Esophagus squamous epithelium (tissue), 5 donors: Measurements from ENCODE around the gene RMND5B. TPM values are rescaled to one million over a fixed set of nuclear protein-coding genes. Genes with fewer than 3 reads are reported as not detected.

Experiments
- DNase-seq: peaks from one replicate; lab custom pipeline; 2025; lab: John Stamatoyannopoulos, UW
- H3K27ac ChIP-seq, 4 donors: fragments of 200-600 bp; sonication (generic); one replicate each; pipeline ENCODE4 v1.5.1; 2016 to 2019; ENCODE audit warnings: mild to moderate bottlenecking in 1 of 4
- H3K27me3 ChIP-seq, 4 donors: fragments of 200-600 bp; sonication (generic); 1 replicate in 3 of 4; 2 replicates in 1 of 4; pipeline versions ENCODE4 v1.5.1 to v1.6.0; 2017 to 2021; ENCODE audit warnings: antibody characterized with exemption in 1 of 4
- H3K36me3 ChIP-seq, 3 donors: fragments of 200-600 bp; sonication (generic); one replicate each; pipeline ENCODE4 v1.5.1; 2016 to 2019
- H3K4me1 ChIP-seq, 3 donors: fragments of 200-600 bp; sonication (generic); one replicate each; pipeline ENCODE4 v1.5.1; 2017 to 2019
- H3K4me3 ChIP-seq, 4 donors: fragments of 200-600 bp; sonication (generic); 1 replicate in 3 of 4; 2 replicates in 1 of 4; pipeline ENCODE4 v1.5.1; 2016 to 2019; ENCODE audit warnings: mild to moderate bottlenecking in 2 of 4, moderate library complexity in 1 of 4
- H3K9me3 ChIP-seq, 3 donors: fragments of 200-600 bp; sonication (generic); one replicate each; pipeline ENCODE4 v1.5.1; 2016 to 2019
- POLR2A ChIP-seq, 4 donors: fragments of 450-650 bp; IDR thresholded peaks; one replicate each; pipeline ENCODE4 v1.6.1; 2017; ENCODE audit warnings: antibody characterized with exemption in 4 of 4, mild to moderate bottlenecking in 4 of 4, moderate library complexity in 3 of 4
- WGBS, 2 donors: methylation state at CpG; one replicate each; pipeline ENCODE4 v1.1.5; 2018; 5-methylcytosine and 5-hydroxymethylcytosine counted together
- intact Hi-C: fragments of 100-400 bp; cut with DNase I; formaldehyde crosslinking; loops from one replicate; pipeline ENCODE4 v1.15.0; 2022
- total RNA-seq, 4 donors: library from RNA; depleted of rRNA; stranded (reverse); fragments of >200 nt; gene quantifications; one replicate each; pipeline ENCODE4 v1.1.0, GENCODE V29; 2016
- TF ChIP-seq, protein P1 (sequence below), 6 experiments: fragments of 450-650 bp in 4 of 6; fragments of 200-600 bp in 2 of 6; sonication (generic) in 2 of 6; IDR thresholded peaks; one replicate each; pipeline ENCODE4 v1.5.1; 2016 to 2019; ENCODE audit warnings: antibody characterized with exemption in 6 of 6, mild to moderate bottlenecking in 4 of 6, moderate library complexity in 4 of 6
- donor health status: DM: yes; HTN: yes; CAD: no.

RMND5B gene
- total RNA-seq, 4 donors from 2014 or later, result 43.9 to 88.1 (median 64.4) TPM

DNA sequence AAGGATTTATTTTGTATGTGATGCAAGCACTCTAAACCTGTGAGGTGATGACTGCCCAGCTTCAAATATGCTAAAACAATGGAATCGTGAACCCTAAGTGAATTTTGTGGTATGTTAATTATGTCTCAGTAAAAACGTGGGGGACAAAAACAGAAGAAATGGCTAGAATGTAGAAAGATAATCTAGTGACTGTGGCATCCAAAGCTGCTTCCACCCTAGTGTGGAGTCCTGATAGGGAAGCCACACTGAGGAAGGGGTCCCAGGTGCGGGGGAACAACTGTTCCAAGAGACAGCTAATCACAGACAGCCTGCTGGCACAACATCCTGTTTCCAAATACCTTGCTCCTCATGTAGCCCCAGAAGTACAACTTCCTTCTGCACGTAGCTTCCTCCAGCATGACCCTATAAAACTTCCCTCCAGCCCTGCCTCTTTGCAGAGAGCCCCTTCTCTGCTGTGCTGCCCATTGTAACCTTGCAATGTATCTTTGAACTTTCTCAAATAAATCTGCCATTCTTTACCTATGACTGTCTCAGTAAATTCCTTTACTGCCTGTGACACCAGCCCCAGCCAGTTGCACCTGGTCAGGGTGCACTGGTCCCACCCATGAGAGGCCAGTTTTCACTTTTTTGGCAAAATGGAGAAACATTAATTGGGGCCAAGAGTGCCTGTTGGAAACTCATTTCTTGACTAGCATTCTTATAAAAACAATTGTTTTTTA lies 51.5 kb downstream of the RMND5B start:
- Histone ChIP-seq H3K27ac (no peak overlapping the region), H3K27me3 (peaks cover 0 to 13% (median 0%) of the 10 kb centered on the region in 4 donors), H3K4me1 (peaks cover 0 to 9% (median 0%) of the 10 kb centered on the region in 3 donors), H3K36me3 (no peaks in the 10 kb centered on the region), H3K9me3 (peaks cover 0 to 5% (median 0%) of the 10 kb centered on the region in 3 donors), H3K4me3 (no peak overlapping the region)
- intact Hi-C loops, result no loop called here
- DNase-seq, result no peak
- TF ChIP-seq, protein P1, sequence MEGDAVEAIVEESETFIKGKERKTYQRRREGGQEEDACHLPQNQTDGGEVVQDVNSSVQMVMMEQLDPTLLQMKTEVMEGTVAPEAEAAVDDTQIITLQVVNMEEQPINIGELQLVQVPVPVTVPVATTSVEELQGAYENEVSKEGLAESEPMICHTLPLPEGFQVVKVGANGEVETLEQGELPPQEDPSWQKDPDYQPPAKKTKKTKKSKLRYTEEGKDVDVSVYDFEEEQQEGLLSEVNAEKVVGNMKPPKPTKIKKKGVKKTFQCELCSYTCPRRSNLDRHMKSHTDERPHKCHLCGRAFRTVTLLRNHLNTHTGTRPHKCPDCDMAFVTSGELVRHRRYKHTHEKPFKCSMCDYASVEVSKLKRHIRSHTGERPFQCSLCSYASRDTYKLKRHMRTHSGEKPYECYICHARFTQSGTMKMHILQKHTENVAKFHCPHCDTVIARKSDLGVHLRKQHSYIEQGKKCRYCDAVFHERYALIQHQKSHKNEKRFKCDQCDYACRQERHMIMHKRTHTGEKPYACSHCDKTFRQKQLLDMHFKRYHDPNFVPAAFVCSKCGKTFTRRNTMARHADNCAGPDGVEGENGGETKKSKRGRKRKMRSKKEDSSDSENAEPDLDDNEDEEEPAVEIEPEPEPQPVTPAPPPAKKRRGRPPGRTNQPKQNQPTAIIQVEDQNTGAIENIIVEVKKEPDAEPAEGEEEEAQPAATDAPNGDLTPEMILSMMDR (IDR thresholded peaks at IDR 0.05), result no peak
- TF ChIP-seq POLR2A (IDR thresholded peaks at IDR 0.05), result no peak
- 34 to 46% methylated on average over 4 of the region's 4 CpGs for WGBS, 2 donors

DNA sequence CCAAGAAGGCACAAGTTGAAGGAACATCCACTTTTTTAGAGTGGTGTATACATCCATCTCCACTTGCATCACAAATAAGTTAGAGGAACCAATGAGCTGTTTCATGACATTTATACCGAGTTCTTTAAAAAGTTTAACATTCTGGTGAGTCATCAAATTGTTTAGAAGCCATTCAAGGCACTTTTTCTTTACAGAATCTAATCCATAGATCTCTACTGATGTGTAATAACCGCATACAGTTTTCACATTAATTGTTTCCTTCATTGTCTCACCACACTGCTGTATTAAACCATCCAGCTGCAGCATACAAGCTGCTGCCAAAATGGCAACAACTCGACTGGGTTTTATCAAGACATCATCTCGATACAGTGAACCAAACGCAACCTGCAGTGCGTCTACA lies 55.6 kb downstream of the RMND5B start:
- H3K27ac ChIP-seq, result no peak overlapping the region
- H3K27me3 ChIP-seq, result no peaks in the 10 kb centered on the region
- intact Hi-C loops, result no loop called here
- no peak overlapping the region for H3K4me3 ChIP-seq
- no peaks in the 10 kb centered on the region for H3K36me3 ChIP-seq
- WGBS, 2 donors, result 20 to 24% methylated on average over 6 of the region's 6 CpGs
- no peak for DNase-seq
- no peak for TF ChIP-seq POLR2A (IDR thresholded peaks at IDR 0.05)
- TF ChIP-seq, protein P1 (IDR thresholded peaks at IDR 0.05), result no peak
- H3K4me1 ChIP-seq, result peaks cover 0 to 9% (median 0%) of the 10 kb centered on the region in 3 donors
- H3K9me3 ChIP-seq, result no peaks in the 10 kb centered on the region

DNA sequence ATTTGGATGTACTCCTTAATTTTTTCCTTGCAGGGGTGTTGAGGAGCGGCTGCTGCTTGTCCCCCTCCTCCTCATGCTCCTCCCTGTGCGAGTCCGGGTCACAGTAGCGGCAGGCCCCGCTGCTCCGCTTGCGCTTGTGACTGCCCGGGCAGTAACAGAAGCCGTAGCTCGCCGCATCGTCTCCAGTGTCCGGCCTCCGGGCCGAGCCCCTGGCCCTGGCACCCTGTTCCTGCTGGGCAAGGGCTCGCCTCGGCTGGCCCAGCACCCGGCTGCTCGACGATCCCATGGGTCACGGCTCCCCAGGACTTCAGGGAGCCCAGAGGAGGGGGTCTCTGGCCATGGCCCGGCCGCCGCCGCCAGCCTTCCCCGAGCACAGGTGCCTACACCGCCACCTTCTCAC lies 56.2 kb downstream of the RMND5B start, which contains the start of gene GMCL2:
TSS of gene GMCL2 (minus strand) at position 358 of the 400 bp plus-strand sequence. CDS start at position 286, 72 bp downstream.
- no peaks in the 10 kb centered on the region for H3K36me3 ChIP-seq
- intact Hi-C loops, result no loop called here
- 89 to 95% methylated on average over 4 to 13 of the region's 27 CpGs for WGBS, 2 donors
- TF ChIP-seq, protein P1 (IDR thresholded peaks at IDR 0.05), result no peak
- TF ChIP-seq POLR2A (IDR thresholded peaks at IDR 0.05), result no peak
- no peak within 1 kb of the TSS for H3K4me3 ChIP-seq
- no peaks in the 10 kb centered on the region for H3K27me3 ChIP-seq
- H3K4me1 ChIP-seq, result peaks cover 0 to 13% (median 0%) of the 10 kb centered on the region in 3 donors
- DNase-seq, result no peak
- H3K9me3 ChIP-seq, result no peaks in the 10 kb centered on the region
- no peak within 1 kb of the TSS for H3K27ac ChIP-seq

DNA sequence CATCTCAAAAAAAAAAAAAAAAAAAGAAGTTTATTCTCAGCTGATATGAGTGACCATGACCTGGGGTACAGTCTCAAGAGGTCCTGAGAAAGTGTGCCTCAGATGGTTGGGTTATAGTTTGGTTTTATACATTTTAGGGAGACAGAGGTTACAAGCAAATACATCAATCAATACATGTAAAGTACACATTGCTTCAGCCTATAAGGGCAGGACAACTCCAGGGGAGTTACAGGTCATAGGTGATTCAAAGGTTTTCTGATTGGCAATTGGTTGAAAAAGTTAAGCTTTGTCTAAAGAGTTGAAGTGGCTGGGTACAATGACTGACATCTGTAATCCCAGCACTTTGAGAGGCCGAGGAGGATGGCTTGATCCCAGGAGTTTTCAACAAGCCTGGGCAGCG lies 58.6 kb downstream of the RMND5B start:
- H3K4me1 ChIP-seq, result peaks cover 0 to 35% (median 8%) of the 10 kb centered on the region in 3 donors
- no peaks in the 10 kb centered on the region for H3K9me3 ChIP-seq
- DNase-seq, result no peak
- no peak overlapping the region for H3K4me3 ChIP-seq
- peaks cover 0 to 15% (median 0%) of the 10 kb centered on the region in 4 donors for H3K27me3 ChIP-seq
- TF ChIP-seq POLR2A (IDR thresholded peaks at IDR 0.05), result no peak
- TF ChIP-seq, protein P1 (IDR thresholded peaks at IDR 0.05), result no peak
- intact Hi-C loops, result no loop called here
- H3K27ac ChIP-seq, result no peak overlapping the region
- WGBS, 2 donors, result 14 to 23% methylated on average over 2 of the region's 2 CpGs
- H3K36me3 ChIP-seq, result no peaks in the 10 kb centered on the region

DNA sequence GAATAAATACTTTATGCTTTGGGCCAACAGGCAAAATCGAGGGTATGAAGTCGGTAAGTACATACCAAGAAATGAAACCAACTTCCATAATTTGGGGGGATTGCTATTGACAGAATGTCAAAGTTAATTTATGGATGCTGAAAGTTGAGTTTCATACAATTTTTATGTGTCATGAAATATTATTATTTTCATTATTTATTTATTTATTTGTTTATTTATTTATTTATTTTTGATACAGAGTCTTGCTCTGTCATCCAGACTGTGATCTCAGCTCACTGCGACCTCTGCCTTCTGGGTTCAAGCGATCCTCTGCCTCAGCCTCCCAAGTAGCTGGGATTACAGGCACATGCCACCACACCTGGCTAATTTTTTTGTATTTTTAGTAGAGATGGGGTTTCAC lies 60.8 kb downstream of the RMND5B start:
- peaks cover 0 to 15% (median 0%) of the 10 kb centered on the region in 4 donors for H3K27me3 ChIP-seq
- peaks cover 0 to 32% (median 8%) of the 10 kb centered on the region in 3 donors for H3K4me1 ChIP-seq
- no peak for DNase-seq
- TF ChIP-seq, protein P1 (IDR thresholded peaks at IDR 0.05), result no peak
- no peak for TF ChIP-seq POLR2A (IDR thresholded peaks at IDR 0.05)
- H3K27ac ChIP-seq, result peak overlapping the region in 1 of 4 donors; percentile 17
- no peaks in the 10 kb centered on the region for H3K36me3 ChIP-seq
- H3K9me3 ChIP-seq, result no peaks in the 10 kb centered on the region
- WGBS, 2 donors, result 67 to 81% methylated on average over 4 of the region's 4 CpGs
- intact Hi-C loops, result no loop called here
- no peak overlapping the region for H3K4me3 ChIP-seq
